ENCODE measurements around the gene KCNN3.

Gene KCNN3

GRCh38 chr1:154891452-154891851, 21.4 kb upstream of the KCNN3 start:
- no peak for TF ChIP-seq CTCF (IDR thresholded peaks at IDR 0.05; ENCODE audit: borderline replicate concordance, insufficient read depth, low read depth, low read length)
- H3K4me3 ChIP-seq (ENCODE audit: low read depth, low read length): no peak overlapping the region

GRCh38 chr1:154888757-154889156, 18.7 kb upstream of the KCNN3 start:
- H3K4me3 ChIP-seq (ENCODE audit: low read depth, low read length): no peak overlapping the region
- no peak for TF ChIP-seq CTCF (IDR thresholded peaks at IDR 0.05; ENCODE audit: borderline replicate concordance, insufficient read depth, low read depth, low read length)

GRCh38 chr1:154886281-154887015, 16.4 kb upstream of the KCNN3 start:
- TF ChIP-seq CTCF (IDR thresholded peaks at IDR 0.05; ENCODE audit: borderline replicate concordance, insufficient read depth, low read depth, low read length): no peak
- no peak overlapping the region for H3K4me3 ChIP-seq (ENCODE audit: low read depth, low read length)

DNA sequence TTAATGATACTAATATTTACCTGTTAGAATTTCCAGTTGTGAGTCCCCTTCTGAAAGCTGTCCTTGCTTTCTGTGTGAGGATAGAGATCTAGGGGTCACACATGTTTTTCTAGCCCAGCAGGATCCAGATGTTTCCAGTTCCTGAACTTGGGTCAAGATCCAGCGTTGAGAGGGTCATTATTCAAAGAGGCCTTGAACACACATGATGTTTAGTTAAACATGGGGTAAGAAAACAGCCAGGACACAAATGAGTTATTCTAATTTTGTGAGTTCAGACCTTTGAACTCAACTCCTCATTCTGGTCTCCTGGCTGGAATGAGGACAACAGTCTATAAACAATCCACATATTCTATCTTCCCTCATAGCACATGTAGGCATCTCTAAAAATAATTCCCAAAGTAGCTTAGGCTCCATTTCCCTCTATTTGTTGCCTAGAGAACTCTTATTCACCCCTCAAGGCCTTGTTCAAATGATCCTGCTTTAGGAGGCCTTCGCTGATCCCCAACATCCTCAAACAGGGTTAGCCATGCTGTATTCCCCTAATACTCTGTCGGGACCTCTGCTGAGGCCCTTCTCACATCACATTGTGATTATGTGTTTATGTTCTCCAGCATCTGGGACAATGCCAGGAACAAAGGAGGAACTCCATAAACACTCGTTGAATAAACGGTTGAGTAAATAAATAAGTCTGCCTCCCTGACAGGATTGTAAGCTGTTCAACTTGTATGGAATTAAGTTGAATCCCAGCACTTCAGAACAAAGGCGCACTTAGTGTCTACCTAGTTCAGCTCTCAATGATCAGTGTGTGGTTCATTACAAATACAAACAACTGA, 15.0 kb upstream of the KCNN3 start:
- TF ChIP-seq CTCF (IDR thresholded peaks at IDR 0.05; ENCODE audit: borderline replicate concordance, insufficient read depth, low read depth, low read length): no peak
- H3K4me3 ChIP-seq (ENCODE audit: low read depth, low read length): no peak overlapping the region

DNA sequence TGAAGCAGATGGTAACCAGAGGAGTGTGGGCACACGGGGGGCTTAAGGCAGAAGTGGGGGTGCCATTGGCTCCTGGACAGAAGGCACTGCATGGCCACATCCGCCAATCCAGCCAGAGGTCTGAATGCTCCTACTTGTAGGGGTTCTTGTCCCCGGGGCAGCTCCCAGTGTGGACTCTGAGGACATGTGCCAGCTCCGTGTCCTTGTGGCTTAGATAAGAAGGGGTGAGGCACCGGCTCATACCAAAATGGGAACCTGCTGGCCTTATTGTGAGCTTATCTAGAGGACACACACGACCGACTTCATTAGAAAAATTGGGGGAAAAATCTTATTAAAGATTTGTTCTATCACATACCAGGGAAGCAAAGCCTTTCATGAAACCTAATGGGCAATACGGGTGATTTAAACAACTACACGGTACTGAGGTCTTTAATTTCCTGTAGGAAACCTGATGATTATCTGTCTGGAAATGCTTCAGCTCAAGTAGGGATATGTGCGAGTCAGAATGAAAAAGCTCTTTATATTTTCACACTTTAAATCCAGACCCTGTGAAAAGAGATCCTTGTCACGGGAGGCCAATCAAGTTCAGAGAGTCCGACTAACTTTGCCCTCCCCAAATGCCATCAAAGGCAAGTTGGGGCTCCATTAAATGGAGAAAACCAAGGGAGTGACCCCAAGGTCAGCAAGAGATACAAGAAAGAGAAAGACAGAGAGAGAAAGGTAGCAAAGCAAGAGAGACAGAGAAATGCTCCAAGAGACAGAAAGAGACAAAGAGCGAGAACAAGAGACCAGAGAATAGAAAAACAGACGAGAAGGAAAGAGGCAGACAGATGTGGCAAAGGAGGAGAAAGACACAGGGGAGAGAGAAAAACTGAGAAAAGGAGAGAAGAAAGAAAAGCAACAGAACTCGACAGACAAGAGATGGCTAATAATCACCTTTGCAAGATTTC, 14.1 kb upstream of the KCNN3 start:
- TF ChIP-seq CTCF (IDR thresholded peaks at IDR 0.05; ENCODE audit: borderline replicate concordance, insufficient read depth, low read depth, low read length): no peak
- no peak overlapping the region for H3K4me3 ChIP-seq (ENCODE audit: low read depth, low read length)

- no peak overlapping the region for H3K4me3 ChIP-seq (ENCODE audit: low read depth, low read length)
- no peak for TF ChIP-seq CTCF (IDR thresholded peaks at IDR 0.05; ENCODE audit: borderline replicate concordance, insufficient read depth, low read depth, low read length)
Measured at GRCh38 chr1:154881820-154882535, 11.9 kb upstream of the KCNN3 start.

Data from GM12875 (cell line).